AG08395 (cell line): Measurements from ENCODE around the gene BSDC1.

Experiments
- DNase-seq: peaks from one replicate; pipeline ENCODE4 v3.0.0; 2012; ENCODE audit warnings: mixed read lengths, low spot score

Gene BSDC1

DNA sequence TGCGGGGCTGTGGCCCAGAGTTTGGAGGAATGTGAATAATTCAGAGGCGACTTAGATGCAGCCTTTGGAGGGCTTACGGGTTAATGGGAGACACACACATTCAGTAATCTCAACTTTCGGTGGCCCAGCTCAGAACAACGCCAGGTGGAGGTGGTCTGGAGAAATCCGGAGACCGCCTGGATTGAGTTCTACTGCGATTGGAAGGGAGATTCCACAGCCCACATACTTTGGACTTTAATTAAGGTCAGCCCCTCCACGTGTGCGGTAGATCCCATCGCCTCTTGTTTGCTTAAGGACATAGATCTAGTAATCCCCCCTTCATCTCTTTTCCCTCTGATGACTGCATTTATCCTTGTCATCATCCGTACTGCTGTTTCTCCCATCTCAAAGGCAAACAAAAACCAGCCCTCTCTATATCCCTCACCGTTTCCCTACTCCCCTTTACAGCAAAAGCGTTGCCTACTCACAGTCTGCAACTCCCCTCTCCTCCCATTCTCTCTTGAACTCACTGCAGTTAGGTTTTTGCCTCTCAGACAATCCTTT lies 720 bp upstream of the BSDC1 start:
- no peak for DNase-seq

DNA sequence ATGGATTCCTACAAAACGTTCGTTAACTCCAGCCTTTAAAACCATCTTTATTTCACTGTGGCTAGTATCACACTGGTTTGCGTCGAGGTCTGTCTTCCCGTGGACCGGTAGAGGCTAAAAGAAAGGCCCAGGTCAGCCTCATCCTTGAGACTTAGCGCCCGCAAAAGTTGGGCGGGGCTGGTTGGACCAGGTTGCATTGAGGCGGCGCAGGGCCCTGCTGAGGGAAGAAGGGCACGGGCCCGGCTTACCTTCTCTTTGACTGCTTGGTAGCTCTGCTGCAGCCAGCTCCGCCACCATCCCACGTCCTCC lies 455 bp downstream of the BSDC1 start:
- no peak for DNase-seq

DNA sequence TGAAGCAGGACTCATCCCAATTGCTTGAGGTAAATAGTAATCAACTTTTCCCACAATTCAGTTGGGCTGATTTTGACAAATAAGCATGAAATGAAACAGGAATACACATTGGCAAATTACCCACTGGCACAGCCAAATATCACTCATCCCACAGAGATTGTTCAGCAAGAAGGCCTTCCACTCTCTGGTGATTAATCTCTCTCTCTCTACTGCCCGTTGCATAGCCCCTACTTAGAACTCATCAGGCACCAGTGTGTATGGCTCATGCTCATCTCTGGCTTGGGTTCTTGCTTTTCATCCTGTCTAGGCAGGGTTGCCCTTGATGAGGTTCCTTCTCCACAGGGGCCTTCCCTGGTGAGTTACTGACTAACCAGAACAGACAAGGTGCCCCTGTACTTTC lies 1.1 kb downstream of the BSDC1 start:
- no peak for DNase-seq

DNA sequence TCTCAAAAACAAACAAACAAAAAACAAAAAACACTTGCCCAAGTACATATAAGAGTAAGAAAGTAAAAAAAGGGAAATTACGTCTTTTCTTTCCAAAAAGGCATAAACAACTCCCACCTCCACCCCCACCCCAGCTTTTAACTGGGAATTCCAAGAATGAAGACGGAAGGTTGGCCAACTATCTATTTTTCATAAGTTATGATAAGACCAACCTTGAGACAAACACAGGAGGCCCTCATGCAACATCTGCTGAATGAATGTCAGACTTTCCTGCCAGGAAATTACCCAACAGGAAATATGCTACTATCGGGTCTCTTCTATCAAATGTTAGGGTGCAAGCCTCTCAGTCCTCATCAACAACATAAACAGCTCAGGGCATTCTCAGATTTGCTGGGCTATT lies 1.9 kb downstream of the BSDC1 start:
- DNase-seq, result no peak

DNA sequence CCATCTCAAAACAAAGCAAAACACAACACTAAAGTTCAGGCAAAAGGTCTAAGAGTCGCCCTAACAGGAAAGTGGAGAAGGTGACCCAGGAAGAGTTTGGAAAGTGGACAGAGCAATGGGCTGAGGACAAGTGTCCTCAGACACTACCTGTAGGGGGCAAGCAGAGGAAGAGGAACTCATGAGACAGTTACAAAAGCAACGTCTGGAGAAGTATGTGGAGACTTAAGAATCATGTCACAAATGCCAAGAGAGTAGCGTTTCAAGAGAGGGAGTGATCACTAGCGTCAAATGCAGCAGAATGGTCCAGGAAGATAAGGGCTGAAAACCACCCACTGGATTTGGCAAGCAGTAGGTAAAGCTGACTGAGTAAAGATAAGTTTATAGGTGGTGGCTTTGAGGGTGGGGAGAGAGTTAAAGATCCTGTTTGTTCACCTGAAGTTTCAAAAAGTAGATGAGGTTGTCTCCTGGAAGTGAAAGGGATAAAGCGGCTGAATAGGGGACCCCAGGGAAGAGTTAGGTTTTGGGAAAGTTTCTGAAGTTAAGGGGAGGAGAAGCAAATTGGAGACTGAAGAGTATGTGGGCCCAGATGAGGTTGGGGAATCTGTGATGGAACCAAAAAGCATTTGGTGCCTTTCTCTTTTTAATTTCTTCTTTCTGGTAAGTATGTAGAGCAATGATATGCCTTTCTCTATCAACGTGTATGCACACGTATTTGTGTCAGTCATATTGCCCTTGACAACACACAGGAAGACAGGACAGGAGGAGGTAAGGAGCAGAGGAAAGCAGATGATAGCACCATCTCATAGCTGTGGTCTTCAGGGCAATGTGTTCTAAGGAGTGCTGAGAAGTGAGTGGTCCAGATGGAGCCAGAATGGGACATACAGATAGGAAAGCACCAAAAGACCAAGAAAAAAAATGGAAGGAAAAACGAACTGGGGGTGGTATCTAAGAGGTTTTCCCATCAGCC lies 3.1 kb downstream of the BSDC1 start:
- no peak for DNase-seq

DNA sequence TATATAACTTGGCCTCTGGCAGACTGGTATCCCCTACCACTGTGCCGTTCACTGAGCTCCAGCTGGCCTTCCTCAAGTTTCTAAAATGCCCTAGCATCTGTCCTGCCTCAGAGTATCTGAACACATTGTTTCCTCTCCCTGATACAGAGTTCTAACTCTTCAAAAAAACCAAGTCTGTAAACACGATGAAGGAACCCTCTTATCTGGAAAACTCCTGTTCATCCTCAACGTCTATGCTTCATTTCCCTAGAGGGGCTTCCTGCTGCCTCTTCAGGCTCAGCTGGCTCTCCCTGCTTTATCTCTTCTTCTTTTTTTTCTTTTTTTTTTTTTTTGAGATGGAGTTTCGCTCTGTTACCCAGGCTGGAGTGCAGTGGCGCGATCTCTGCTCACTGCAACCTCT lies 5.6 kb downstream of the BSDC1 start:
- no peak for DNase-seq

DNA sequence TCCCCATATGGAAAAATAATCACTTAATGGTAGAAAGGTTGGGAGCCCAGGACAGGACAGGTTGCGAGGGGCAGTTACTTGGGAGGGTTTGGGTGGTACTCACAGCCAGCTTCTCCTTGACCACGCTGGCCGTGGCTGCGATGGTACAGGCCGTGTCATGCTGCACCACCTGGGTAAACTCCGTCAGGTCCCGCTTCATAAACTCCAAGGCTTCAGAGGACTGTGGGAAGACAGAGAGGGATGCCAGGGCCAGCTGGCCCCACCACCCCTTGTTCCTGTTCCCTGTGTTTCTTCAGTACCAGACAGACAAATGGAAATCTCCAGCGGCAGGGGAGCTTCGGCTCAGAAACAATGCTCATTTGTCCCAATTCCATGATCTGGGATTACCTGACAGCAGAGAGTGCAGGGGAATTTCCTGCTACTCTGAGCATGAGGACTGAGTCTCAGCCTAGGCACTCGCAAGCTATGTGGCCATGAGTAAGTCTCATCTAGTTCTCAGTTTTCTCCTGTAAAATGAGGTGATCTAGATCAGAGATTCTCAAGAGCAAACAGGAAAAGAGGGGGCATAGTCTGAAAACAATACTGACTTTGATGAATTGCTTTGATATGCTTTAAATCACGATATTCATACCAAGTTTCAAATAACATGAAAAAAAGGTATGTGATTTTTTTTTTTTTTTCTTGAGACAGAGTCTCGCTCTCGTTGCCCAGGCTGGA lies 7.4 kb downstream of the BSDC1 start:
- no peak for DNase-seq

DNA sequence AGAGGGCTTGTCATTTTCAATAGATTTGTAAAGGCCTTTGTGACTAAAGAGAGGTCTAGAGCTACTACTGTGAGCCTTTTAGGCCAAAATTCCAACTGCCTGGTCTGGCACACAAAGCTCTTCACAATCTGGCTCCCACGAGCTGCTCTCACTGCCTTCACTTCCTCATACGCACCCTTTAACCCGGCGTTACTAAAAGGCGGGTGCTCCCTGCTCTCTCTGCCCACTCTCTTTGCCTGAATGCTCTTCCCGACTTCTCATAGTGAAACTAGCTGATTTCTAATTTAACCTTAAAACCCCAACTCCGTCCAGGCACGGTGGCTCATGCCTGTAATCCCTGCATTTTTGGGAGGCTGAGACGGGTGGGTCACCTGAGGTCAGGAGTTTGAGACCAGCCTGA lies 14.2 kb downstream of the BSDC1 start:
- DNase-seq, result no peak

DNA sequence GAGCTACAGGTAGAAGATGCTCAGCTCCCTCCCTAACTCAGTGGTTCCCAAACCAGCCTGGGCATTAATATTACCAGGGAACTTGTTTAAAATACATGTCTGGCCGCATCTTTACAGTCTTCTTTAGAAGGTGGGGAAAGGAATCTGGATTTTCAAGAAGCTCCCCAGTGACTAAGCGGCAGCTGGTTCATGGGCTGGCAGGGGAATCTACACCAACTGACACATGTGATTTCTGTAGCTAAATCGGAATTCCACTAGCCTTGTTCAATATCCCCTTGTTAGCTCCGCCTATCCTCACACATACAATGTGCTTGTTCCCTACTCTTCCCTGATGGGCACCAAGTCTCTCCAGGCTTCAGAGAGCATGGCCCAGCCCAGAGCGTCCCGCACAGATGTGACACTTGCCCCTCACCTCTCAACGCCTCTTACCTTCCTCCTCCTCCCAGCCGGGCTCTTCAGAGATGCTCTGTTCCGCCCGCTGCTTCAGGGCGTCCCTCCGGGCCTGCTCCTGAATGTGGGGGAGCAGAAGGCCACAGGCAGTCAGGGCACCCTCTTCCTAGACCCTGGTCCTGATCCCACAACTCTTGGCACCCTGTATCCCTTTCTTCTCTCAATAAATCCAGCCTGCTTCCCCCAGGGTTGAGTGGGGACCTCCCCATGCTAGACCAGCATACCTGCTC lies 16.6 kb downstream of the BSDC1 start:
- DNase-seq, result no peak

DNA sequence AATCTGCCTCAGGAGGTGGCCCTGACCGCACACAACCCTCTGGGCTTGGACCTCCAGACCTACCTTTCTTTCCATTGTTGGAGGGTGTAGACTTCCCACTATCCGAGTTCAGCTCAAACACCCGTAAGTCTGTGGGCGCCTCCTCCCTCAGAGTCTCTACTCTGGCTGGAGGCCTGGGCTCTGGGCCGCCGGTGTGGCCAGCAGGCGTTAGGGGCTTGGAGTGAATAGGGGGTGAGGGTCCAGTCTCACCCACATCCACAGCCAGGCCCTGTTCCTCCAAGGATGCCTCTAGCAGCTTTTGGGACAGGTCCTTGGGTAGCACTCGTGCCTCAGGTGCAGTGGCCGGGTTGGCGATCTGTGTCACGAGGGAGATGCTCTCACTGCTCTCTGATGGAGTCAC lies 18.0 kb downstream of the BSDC1 start:
- no peak for DNase-seq

DNA sequence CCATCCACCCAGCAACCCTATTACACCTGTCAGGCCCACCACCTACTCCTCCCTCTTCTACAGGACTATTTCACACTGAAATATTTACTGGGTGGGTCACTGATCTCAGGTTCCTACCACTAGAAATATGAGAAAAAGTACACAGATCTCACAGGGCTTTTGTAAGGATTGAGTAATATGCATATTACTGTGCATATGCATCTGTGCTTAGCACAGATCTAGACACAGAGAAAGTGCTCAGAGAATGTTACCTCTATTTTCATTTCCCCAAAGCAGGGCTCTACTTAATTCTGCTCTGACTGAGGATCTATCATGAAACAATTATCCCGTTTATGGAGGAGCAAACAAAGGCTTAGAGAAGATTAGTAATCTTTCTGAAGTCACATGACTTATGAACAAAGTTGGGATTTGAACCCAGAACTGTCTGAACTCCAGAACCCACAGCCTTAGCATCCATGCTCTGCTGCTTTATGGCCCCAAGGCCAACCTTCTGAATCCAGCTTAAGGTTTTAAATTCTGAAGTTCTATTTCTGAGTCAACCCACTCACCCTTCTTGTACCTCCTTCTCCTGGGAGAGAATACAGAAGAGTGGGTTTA lies 20.1 kb downstream of the BSDC1 start:
- DNase-seq, result no peak

DNA sequence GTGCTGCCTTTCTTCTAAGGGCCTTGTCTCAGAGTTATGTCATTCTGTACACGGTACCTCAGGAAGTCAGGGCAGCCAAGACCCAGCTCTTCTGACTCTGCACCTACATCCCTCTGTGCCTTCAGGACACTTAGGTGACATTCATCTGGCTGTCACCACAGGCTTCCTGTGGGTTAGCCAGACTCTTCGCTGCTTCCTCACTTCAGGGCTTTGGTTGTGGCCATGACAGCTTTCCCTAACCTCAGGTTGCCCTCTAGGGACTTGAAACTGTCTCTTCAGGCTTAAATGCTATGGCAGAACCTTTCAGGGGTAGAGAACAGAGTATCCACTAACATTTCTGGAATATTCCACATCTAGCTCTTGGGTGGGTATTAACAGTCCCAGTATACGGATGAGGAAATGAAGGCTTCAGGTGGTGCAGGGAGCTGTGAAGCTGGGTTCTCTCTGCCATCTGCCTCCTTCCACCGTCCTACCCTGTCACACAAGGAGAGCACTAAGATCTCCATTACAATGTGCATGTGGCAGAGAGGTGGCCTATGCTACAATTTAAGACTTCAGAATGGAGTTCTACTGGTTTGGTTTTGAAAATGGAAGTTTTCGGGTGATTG lies 22.0 kb downstream of the BSDC1 start:
- DNase-seq, result no peak

DNA sequence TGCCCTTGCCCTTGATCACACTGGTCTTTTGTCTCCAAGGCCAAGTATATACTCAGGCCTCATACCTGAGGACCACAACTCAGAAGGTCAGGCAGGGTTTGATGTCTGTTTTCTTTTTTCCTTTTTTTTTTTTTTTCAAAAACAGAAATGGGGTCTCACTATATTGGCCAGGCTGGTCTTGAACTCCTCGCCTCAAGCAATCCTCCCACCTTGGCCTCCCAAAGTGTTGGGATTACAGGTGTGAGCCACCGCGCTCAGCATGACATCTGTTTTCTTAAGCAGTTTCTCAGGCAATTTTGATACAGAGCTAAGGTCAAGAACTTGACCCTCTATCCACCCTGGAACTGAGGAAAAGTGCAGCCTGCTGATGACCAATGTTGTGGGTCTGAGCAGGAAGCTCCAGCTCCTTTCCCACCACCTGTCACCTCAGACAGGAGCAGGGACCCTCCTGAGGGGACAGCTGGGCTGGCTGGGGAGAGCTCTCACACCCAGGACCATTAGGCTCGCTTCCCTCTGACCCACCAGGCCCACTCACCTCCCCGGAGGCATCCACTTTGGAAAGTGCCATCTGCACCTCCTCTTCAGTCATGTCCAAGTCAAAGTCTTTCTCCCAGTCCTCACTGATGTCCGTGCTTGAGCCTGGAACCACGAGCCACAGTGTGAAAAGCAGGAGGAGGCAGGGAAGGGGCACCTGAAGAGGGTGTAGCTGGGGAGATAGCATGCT lies 26.2 kb downstream of the BSDC1 start:
- DNase-seq, result no peak

DNA sequence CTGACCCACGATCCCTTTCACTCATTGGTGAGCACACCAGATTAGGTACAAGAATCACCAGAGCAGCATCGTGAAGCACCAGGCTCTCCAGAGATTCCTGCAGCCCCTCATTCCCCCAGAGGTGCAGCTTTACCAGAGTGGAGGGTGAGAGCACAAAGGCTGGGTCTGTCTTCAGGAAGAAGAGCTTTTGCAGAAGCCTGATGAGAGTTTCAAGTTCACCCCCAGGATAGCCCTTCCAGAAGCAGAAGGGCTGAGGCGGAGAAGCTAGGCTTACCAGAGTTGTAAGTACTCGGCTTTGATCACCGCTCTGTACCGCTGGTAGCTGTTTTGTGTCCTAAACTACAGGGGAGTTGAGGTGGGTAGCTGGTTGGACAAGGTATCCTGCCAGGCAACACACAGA lies 28.8 kb downstream of the BSDC1 start:
- DNase-seq, result no peak

DNA sequence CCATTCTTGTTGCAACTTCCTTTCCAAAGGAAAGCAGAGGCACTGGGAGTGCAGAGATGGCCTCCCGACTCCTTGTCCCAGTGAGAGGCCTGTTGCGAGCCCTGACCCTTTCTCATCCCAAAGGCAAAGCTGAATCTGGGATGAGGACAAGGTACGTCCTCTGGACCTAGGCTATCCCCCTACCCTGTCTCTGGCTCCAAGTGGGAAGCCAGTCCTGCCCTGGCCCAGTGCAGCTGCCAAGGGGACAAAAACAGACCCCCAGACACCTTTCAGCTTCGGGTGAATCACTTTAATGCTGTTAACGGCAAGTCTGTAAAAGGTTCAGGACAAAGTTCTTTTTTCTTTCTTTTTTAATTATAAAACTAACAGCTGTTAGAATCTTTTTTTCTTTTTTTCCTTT lies 29.4 kb downstream of the BSDC1 start:
- DNase-seq, result no peak

DNA sequence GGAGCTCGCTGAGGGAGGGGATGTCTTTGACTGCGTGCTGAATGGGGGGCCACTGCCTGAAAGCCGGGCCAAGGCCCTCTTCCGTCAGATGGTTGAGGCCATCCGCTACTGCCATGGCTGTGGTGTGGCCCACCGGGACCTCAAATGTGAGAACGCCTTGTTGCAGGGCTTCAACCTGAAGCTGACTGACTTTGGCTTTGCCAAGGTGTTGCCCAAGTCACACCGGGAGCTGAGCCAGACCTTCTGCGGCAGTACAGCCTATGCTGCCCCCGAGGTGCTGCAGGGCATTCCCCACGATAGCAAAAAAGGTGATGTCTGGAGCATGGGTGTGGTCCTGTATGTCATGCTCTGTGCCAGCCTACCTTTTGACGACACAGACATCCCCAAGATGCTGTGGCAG lies 30.5 kb downstream of the BSDC1 start:
- DNase-seq, result no peak

DNA sequence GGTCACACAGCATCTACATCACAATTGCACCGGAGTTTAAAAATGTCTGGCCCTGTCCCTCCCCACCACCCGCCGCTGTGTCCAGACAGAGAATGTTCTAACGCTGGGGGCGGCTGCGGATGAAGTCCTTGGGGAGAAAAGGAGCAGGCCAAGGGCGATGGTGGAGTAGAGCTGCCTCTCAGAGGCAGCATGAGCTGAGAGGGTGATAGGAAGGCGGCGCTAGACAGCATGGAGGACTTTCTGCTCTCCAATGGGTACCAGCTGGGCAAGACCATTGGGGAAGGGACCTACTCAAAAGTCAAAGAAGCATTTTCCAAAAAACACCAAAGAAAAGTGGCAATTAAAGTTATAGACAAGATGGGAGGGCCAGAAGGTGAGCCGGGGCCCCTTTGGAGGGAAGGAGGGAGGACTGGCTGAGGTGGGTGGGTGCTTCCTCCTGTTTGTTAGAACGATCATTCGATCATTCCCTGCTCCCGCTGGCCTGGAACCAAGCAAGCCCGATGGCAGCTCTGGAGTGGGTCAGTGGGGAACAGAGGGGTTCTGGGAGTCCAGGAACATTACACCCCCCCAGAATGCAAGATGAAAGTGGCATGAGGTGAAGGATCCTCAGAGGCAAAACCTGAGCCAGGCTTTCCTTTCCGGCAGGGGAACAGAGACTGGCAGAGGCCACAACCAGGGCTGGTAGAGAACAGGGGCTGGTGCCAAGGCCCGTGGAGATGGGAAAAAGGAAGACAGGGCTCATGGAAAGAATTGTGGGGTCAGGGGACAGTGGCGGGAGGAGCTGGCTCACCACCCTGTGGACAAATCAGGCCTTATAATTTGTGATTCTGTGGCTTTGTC lies 31.5 kb downstream of the BSDC1 start, which contains the start of the genes FAM229A and TSSK3:
Gene FAM229A (minus strand): TSS at position 12 of the 840 bp plus-strand sequence. CDS start 394 bp downstream, outside the sequence.
Gene TSSK3 (plus strand): TSS at position 66 of the 840 bp plus-strand sequence. CDS start 163 bp downstream, at position 229.
- no peak for DNase-seq

DNA sequence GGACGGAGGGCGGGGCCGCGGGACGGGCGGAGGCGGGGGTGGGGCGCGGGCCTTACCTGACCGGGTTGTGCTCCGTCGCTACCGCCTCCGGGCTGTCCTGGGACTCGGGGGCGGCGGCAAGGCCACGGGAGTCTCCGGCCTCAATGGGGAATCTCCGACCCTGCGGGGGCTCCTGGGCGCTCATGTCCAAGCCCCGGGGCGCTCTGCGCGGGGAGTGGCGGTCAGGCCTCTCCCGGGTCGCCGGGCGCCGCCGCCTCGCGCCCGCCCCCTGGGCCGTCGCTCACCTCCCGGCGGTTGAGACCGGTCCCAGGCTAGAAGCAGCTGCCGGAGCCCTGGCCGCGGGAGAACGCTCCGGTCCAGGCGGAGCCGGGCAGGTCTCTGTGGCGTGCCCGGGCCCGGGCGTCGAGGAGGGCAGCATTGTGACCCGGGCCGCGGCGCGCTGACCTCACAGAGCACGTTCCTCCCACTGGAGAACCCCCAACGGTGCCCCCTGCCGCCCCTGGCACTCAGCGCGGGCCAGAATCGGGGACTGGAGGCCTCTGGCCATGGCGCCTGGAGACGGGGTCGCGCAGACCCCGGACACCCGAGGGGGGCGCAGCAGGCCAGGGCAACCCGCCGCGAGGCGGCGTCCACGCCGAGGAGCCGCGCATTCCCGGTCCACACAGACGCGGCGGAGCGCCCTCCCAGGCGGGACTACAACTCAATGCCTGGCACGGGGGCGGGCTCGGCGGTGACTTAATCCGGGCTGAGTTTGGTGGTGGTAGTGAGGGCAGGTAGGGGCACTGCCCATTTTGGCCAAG lies 32.4 kb downstream of the BSDC1 start:
- peak; percentile 46 for DNase-seq

DNA sequence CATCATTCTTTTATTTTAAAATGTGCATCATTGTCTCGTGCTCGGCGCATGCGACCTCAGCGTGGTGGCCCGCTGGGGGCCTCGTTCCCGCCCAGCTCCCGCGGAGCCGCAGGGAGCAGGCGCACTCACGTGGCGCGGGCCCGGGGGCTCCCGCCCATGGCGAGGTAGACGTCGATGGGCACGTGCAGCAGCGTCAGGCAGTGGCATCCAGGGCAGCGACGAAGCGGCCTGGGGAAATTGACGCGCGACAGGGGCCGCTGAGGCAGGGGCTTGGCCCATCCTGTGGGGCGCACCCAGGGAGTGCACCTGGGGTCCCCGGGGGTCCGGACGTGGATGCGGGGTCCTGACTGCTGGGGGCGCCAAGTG lies 33.0 kb downstream of the BSDC1 start:
- no peak for DNase-seq
